ENCODE results near the gene ZFHX3.

DNA sequence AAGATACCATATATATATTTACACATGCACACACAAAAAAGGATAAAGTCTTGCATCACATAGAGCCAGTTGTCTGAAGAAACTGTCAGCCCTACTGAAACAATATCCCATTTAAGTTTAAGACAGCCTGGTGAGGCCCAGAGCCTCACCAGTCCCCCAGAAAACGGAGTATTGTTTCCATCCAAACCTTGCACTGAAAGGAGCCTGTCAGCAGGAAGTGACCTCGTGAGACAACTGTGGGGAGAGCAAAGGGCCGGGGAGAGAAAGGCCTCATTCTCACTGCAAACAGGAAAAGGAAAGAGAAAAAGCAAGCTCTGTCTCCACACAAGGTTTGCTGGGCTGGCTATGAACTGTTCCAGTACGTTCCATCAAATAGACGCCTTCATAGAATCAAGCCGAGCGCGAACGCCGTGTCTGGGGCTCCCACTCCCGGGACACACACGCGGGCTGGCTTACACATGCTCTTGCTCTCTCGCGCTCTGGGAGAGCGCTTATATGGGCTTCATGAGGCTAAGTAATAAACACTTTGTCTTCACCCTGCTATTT is 44.4 kb upstream of the ZFHX3 start:
- no peak for TF ChIP-seq SP1 (IDR thresholded peaks at IDR 0.05)
- TF ChIP-seq FOXA1 (IDR thresholded peaks at IDR 0.05), result no peak
